HepG2 (cell line): ENCODE measurements around the gene LATS2. TPM values are rescaled to one million over a fixed set of nuclear protein-coding genes. Genes with fewer than 3 reads are reported as not detected.

Experiments
- ATAC-seq: fragments of 200-7000 bp; cut with Tn5 transposase; 3 replicates; pipeline ENCODE4 v1.9.1; 2020; ENCODE audit warnings: mild to moderate bottlenecking, moderate library complexity
- BruUV-seq: library from RNA; stranded (reverse); fragments of 400-500 nt; replicated peaks from 2 replicates; lab custom pipeline; 2021; lab: Mats Ljungman, UMichigan
- CTCF ChIA-PET: fragments of 300-600 bp; formaldehyde crosslinking; extraction: SDS; loops from one replicate; lab custom pipeline; 2021; ENCODE audit warnings: low total read pairs, inconsistent platforms, low intra/inter-chr PET ratio; lab: Yijun Ruan, JAX
- POLR2A ChIA-PET: fragments of 350-600 bp; sonication (Branson Sonifier 250); formaldehyde crosslinking; loops from one replicate; lab custom pipeline; 2020; ENCODE audit warnings: antibody characterized with exemption, inconsistent platforms; lab: Yijun Ruan, JAX
- DNase-seq: peaks from one replicate; pipeline ENCODE4 v3.0.0-alpha.2; 2015; ENCODE audit warnings: low spot score
- FAIRE-seq: peaks from 3 replicates; lab custom pipeline; 2011; peaks lifted over from hg19 to GRCh38; lab: Jason Lieb, UNC
- H2AFZ ChIP-seq: one replicate; pipeline ENCODE4 v1.6.1; 2011; ENCODE audit warnings: low read length, inconsistent platforms
- H3K27ac ChIP-seq: fragments of 300-600 bp; 3 replicates; pipeline ENCODE4 v1.8.0; 2011; ENCODE audit warnings: mixed run types, mild to moderate bottlenecking, mixed read lengths, low read length, inconsistent platforms; ENCODE audit not compliant: insufficient read depth; ENCODE audit errors: extremely low read length
- H3K27me3 ChIP-seq, 2 experiments: fragments of 200-600 bp in 1 of 2; 2 replicates in 1 of 2; 3 replicates in 1 of 2; pipeline versions ENCODE4 v1.6.0 to v1.8.0; 2011; ENCODE audit warnings: low read length in 2 of 2, mild to moderate bottlenecking in 2 of 2, moderate library complexity in 2 of 2, inconsistent platforms in 1 of 2; ENCODE audit not compliant: insufficient read depth in 2 of 2, control insufficient read depth in 1 of 2
- H3K36me3 ChIP-seq, 2 experiments: fragments of 200-600 bp in 1 of 2; replicated peaks in 1 of 2; 2 replicates in 1 of 2; 3 replicates in 1 of 2; pipeline versions ENCODE4 v1.5.1 to v1.8.0; 2011; ENCODE audit warnings: low read length in 2 of 2, inconsistent platforms in 1 of 2; ENCODE audit not compliant: insufficient read depth in 2 of 2, control insufficient read depth in 1 of 2
- H3K4me1 ChIP-seq: 2 replicates; pipeline ENCODE4 v1.5.1; 2012; ENCODE audit warnings: low read length, inconsistent platforms; ENCODE audit not compliant: insufficient read depth
- H3K4me2 ChIP-seq: 2 replicates; pipeline ENCODE4 v1.6.0; 2011; ENCODE audit warnings: low read depth, low read length, inconsistent platforms
- H3K4me3 ChIP-seq, 3 experiments: fragments of 200-600 bp in 1 of 3; sonication (generic), shearing (Covaris generic) in 1 of 3; replicated peaks in 1 of 3; 2 replicates each; pipeline ENCODE4 v1.5.1; 2011 to 2016; ENCODE audit warnings: low read length in 3 of 3, inconsistent platforms in 2 of 3, low read depth in 2 of 3, mild to moderate bottlenecking in 2 of 3, control low read depth in 1 of 3, mixed read lengths in 1 of 3; ENCODE audit not compliant: insufficient read depth in 1 of 3
- H3K79me2 ChIP-seq: one replicate; pipeline ENCODE4 v1.6.1; 2011; ENCODE audit warnings: low read length, inconsistent platforms; ENCODE audit not compliant: insufficient read depth
- H3K9ac ChIP-seq: 2 replicates; pipeline ENCODE4 v1.6.0; 2011; ENCODE audit warnings: mild to moderate bottlenecking, low read depth, low read length, inconsistent platforms; ENCODE audit not compliant: insufficient read depth
- H3K9me3 ChIP-seq: 2 replicates; pipeline ENCODE4 v1.5.1; 2012; ENCODE audit warnings: mild to moderate bottlenecking, low read length
- H4K20me1 ChIP-seq: 2 replicates; pipeline ENCODE4 v1.6.0; 2011; ENCODE audit warnings: inconsistent platforms, mild to moderate bottlenecking, low read length, moderate library complexity; ENCODE audit not compliant: insufficient read depth
- ELK4 ChIP-seq: sonication (generic); formaldehyde crosslinking; IDR thresholded peaks from 2 replicates; pipeline ENCODE4 v1.9.0; 2021; ENCODE audit warnings: missing genetic modification reagents, borderline replicate concordance
- FOXA3 ChIP-seq: IDR thresholded peaks from 2 replicates; pipeline ENCODE4 v1.6.1; 2016; ENCODE audit warnings: missing genetic modification reagents, missing compliant biosample characterization
- NFAT5 ChIP-seq: sonication (generic); formaldehyde crosslinking; IDR thresholded peaks from 2 replicates; pipeline ENCODE4 v1.4.0; 2020; ENCODE audit warnings: missing genetic modification reagents
- POGZ ChIP-seq: sonication (generic); formaldehyde crosslinking; IDR thresholded peaks from 2 replicates; pipeline ENCODE4 v1.4.0; 2020; ENCODE audit warnings: mild to moderate bottlenecking, missing genetic modification reagents
- PRDM15 ChIP-seq: sonication (generic); formaldehyde crosslinking; IDR thresholded peaks from 2 replicates; pipeline ENCODE4 v1.4.0; 2020; ENCODE audit warnings: missing genetic modification reagents
- RFXAP ChIP-seq: sonication (generic); formaldehyde crosslinking; IDR thresholded peaks from 2 replicates; pipeline ENCODE4 v1.4.0; 2020; ENCODE audit warnings: missing genetic modification reagents, borderline replicate concordance
- ZNF276 ChIP-seq: sonication (generic); formaldehyde crosslinking; IDR thresholded peaks from 2 replicates; pipeline ENCODE4 v1.4.0; 2020; ENCODE audit warnings: mild to moderate bottlenecking, low read depth, missing genetic modification reagents
- ZNF557 ChIP-seq: sonication (generic); formaldehyde crosslinking; IDR thresholded peaks from 2 replicates; pipeline ENCODE4 v1.4.0; 2020; ENCODE audit warnings: missing genetic modification reagents
- ZNF777 ChIP-seq: sonication (generic); formaldehyde crosslinking; IDR thresholded peaks from 2 replicates; pipeline ENCODE4 v1.4.0; 2020; ENCODE audit warnings: missing genetic modification reagents
- ZSCAN20 ChIP-seq: sonication (generic); formaldehyde crosslinking; IDR thresholded peaks from 2 replicates; pipeline ENCODE4 v1.4.0; 2020; ENCODE audit warnings: missing genetic modification reagents, mild to moderate bottlenecking, borderline replicate concordance
- WGBS: methylation state at CpG from one replicate; pipeline ENCODE4 v1.1.6; 2017; ENCODE audit warnings: low lambda C conversion rate; 5-methylcytosine and 5-hydroxymethylcytosine counted together
- in situ Hi-C: cut with HindIII; loops from 2 replicates; pipeline ENCODE4 v1.10.0; 2017; ENCODE audit warnings: low pct_unique_long_range_greater_than_20kb; ENCODE audit not compliant: extremely low pct_ligation_motif_present
- intact Hi-C: fragments of 100-400 bp; cut with micrococcal nuclease; formaldehyde crosslinking; loops from one replicate; pipeline ENCODE4 v1.10.0; 2022; ENCODE audit not compliant: unreplicated experiment
- polyA plus RNA-seq, 8 experiments: library from polyadenylated mRNA; depleted of rRNA in 3 of 8; stranded (reverse) in 7 of 8; unstranded in 1 of 8; fragments of >200 nt; fragmentation: Illumina TruSeq in 4 of 8; extraction: Trizol in 4 of 8; gene quantifications; 2 replicates each; pipeline versions ENCODE4 v1.2.1 to v1.2.3, GENCODE V29; 2011 to 2016; ENCODE audit warnings: low read depth in 4 of 8, missing spikeins in 1 of 8, mixed read lengths in 1 of 8; ENCODE audit not compliant: insufficient read depth in 1 of 8
- total RNA-seq, 5 experiments: library from RNA; depleted of rRNA; stranded (reverse); fragments of >200 nt; fragmentation: Illumina TruSeq; extraction: Trizol; gene quantifications; 2 replicates each; pipeline ENCODE4 v1.2.3, GENCODE V29; 2016; ENCODE audit warnings: low read depth in 1 of 5

The LATS2 gene
- total and polyA plus RNA-seq, 2 of the 13 experiments (the other 11 are each of a cell fraction or from before 2014, with no cell fraction given): 7.3 to 8.5 TPM

GRCh38 chr13:20984879-20985278 is 76.5 kb downstream of the LATS2 start:
- 90% methylated on average over 2 of the region's 2 CpGs for WGBS

More at GRCh38 chr13:20984879-20985278, 76.5 kb downstream of the LATS2 start:
- ChIA-PET POLR2A (no interaction called here), CTCF (no interaction called here)
- no peaks in the 10 kb centered on the region; the same call in 1 of the 2 replicates for H4K20me1 ChIP-seq
- H3K36me3 ChIP-seq: peaks cover 27 to 68% of the 10 kb centered on the region in 2 experiments
- no peak overlapping the region for H3K27ac ChIP-seq
- no peak overlapping the region for H3K9ac ChIP-seq
- in situ Hi-C loops (no loop called here), intact Hi-C loops (no loop called here)
- DNase-seq (no peak), FAIRE-seq (no peak), ATAC-seq (no peak)
- no peaks in the 10 kb centered on the region for H3K79me2 ChIP-seq
- H3K9me3 ChIP-seq: no peaks in the 10 kb centered on the region
- no peak overlapping the region for H3K4me3 ChIP-seq
- no peak overlapping the region for H2AFZ ChIP-seq
- BruUV-seq: no TSS peak
- H3K4me1 ChIP-seq: no peaks in the 10 kb centered on the region
- TF ChIP-seq ZNF557 (CRISPR knock-in tag): no peak
- TF ChIP-seq NFAT5 (CRISPR knock-in tag): no peak
- no peak for TF ChIP-seq ELK4
- no peak for TF ChIP-seq PRDM15 (CRISPR knock-in tag)
- TF ChIP-seq POGZ (CRISPR knock-in tag): no peak
- no peak for TF ChIP-seq ZNF276 (CRISPR knock-in tag)
- no peak for TF ChIP-seq ZSCAN20
- TF ChIP-seq RFXAP (CRISPR knock-in tag): no peak
- TF ChIP-seq FOXA3 (CRISPR knock-in tag): no peak
- no peak for TF ChIP-seq ZNF777
- no peaks in the 10 kb centered on the region for H3K27me3 ChIP-seq
- no peak overlapping the region for H3K4me2 ChIP-seq
